HG03460 (cell line): ENCODE measurements around the gene ARHGEF17.
"Not testable (repeated sequence)": the region's sequence is repeated elsewhere in the genome, so short reads cannot be mapped to it uniquely, and the experiment has no call there.

Source experiments
- ATAC-seq: cut with Tn5 transposase; IDR thresholded peaks from one replicate; pipeline ENCODE4 v1.9.1; 2021; ENCODE audit not compliant: unreplicated experiment

Gene ARHGEF17

DNA sequence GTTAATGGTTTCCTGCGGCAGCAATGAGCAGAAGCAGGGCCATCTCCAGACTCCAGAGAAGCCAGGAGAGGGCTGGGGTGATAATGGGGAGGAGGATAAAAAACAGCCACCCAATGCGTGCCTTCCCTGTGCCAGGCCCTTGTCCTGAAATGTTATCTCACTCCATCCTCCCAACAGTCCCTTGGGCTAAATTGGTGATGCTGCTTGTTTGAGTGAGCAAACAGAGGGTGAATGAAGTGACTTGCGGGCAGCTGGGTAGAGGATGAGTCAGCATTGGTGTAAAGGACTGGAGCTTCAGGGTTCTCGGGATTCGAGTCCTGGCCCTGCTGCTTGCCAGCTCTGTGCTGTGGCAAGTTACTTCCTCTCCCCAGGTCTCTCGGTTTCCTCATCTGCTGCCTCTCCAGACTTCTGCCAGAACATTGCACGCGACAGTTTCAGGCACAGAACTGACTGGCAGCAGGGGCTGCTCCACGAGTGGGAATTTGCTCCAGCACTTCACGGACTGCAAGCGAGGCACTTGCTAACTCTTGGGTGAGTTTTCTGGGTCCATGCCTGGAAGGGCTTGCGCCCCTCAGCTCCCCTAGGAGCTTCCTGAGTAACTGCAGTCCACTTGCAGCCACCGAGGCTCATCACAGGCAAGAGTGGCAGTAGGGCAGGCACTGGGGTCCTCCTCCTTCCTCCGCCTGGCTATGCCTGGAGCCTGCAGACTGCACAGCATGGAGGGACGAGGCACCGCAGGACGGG lies 36.0 kb upstream of the ARHGEF17 start, which contains the start of gene P2RY6:
Gene P2RY6, plus strand, starts transcription at position 403 of the 744 bp plus-strand sequence. CDS start 24,181 bp downstream, outside the sequence.
- ATAC-seq = no peak

DNA sequence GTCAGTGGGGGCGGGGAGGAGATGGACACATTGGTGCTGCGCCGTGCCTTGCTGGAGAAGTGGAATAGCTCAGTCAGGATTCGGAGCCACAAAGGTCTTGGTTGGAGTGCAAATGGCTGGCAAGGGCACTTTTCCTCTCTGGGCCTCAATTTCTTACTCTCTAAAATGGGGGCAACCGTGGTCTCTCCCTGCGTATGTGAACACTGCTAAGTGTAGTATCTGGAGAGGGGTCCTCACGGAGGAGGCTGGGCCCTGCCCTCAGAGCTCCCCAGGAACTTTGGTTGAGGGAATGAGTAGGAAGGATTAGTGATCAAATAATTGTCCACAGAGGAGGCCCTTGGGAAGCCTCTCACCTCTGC lies 35.4 kb upstream of the ARHGEF17 start:
- no peak for ATAC-seq

DNA sequence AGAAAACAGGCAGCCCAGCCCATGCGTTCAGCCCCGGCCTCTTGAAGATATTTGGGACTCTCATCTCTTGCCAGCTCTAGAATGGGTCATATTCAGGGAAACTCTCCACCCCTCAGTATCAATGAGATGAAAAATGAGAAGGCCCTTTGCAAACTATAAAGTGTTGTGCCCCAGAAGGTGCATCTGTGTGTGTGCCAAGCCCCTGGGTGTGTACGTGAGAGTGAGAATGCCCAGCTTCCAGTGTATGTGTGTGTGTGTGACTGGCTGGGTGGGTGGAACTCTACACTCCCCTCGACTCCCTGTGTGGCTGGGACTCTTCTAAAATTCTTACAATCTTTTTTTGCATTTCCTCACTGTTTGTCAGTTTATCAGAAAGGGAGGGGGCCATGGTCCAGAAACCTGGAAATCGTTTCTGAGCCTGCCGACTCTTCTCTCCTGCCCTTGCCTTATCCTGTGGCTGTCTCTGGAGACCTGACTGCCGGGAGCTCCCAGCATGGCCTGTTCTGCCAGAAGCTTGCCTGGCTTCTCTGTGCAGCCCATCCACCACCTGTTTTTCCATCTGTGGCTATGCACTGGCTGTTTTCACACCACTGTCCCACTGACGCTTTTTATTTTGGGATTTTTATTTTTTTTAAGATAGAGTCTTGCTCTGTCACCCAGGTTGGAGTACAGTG lies 34.7 kb upstream of the ARHGEF17 start:
- no peak for ATAC-seq

DNA sequence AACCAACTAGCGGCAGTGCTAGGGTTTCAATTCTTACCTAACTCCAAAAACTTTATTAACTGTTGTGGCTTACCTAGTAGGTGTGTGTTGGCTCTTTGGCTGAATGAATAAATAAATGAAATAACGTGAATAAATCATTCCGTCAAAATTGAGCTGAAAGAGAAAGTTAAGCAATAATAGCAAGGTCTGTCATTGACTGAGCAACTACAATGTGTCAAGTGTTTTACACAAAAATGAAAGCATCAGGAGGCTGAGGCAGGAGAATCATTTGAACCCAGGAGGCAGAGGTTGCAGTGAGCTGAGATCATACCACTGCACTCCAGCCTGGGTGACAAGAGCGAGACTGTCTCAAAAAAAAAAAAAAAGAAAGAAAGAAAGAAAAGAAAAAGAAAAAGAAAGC lies 33.9 kb upstream of the ARHGEF17 start:
- not testable (repeated sequence) for ATAC-seq

DNA sequence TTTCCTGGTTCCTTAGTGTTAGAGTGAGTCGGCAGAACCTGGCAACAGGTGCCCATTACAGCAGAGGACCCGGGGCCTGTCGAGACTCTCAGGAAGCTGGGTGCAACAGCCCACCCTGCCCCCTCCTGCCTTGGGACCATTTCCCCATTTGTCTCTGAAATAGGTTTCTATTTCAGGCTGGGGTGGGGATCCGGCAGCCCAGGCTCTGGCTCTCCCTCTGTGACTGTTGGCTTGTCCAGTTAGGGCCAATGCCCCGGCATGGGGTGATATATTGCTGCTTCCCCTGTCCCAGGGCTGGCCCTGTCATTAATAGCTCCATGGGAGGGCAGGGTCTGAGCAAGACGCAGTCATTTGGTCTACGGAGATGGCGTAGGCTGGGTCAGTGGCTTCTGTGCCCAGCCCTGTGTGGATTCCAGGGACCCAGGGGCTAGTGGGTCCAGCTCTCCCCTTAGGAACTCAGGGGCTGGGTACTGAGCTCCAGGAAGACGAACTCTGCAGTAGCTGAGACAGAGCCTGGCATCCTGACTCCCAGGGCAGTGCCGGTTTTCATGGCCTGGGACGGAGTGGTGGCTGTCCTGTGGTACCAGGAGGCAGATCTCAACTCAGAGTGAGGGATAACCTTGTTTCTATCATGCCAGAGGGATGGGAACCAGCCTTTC lies 33.2 kb upstream of the ARHGEF17 start:
- no peak for ATAC-seq

DNA sequence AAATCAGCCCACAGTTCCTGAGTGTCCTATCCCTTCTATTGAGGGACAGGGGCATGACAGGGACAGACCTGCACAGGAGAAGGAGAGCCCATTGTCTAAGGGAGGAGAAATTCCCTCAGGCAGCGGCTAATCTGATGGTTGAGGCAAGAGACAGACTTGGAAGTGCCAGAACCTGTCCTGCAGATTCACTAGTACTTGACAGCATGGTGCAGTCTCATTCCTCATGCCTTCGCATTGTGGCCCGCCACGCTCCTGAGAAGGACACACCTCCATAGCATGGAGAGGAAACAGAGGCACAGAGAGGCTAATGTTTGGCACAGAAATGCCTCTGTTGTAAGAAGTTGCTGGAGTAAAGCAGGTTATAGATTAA lies 32.7 kb upstream of the ARHGEF17 start:
- no peak for ATAC-seq

DNA sequence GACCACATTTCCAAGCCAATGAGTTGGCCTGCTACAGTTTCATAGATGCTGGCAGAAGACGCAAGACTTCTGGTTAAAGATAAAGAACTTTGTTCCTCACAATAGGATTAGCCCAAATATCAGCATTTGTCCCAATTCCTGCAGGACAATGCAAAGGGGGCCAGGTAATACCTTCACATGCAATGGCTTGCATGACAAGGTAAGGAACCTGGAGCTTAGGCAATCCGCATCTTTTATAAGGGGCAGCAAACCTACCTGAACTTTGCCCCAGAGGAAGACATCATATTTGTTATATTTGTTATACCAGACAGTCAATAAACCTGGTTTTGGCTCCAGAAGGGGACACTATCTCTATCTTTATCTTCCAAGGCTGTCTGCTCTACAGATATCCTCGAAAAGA lies 30.6 kb upstream of the ARHGEF17 start:
- no peak for ATAC-seq

DNA sequence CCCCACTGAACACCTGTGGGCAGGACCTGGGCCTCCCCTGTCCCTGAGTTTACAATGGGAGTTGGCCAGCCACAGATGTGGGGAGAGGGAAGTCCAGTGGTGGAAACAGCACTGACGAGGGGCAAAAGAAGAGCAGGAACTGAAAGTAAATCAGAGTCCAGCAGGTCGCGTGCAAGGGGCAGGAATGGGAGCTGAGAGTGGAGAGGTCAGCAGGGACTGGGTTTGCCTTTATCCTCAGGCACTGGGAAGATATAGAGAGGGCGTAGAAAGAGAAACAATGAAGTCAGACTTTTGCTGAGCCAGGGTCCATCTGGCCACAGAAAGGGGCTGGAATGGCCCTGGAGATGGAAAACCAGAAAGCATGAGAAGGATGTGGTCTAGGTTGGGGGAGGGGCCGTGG lies 27.4 kb upstream of the ARHGEF17 start:
- ATAC-seq = no peak

DNA sequence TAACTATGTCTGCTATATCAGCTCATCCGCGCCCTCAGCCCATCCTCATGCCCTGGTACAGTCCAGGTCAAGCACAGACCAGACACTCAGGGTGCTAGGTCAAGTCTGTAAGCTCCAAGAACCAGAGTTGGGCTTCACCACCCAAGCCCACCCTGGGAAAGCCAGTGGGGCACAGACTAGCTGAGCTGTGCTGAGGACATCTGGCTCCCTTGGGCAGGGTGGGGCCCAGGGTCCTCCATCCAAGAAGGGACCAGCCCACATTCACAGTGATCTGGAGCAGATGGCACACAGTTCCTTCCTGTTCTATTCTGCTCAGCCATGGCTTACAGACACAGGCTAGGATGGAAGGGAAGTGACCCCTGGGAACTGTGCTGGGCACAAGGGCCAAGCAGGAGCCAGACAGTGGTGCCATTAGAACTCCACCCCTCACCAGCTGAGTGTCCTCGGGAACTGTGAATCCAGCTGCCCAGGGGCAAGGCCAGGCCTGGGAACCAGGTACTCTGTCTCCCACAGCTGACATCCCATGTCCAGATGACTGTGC lies 26.8 kb upstream of the ARHGEF17 start:
- no peak for ATAC-seq

DNA sequence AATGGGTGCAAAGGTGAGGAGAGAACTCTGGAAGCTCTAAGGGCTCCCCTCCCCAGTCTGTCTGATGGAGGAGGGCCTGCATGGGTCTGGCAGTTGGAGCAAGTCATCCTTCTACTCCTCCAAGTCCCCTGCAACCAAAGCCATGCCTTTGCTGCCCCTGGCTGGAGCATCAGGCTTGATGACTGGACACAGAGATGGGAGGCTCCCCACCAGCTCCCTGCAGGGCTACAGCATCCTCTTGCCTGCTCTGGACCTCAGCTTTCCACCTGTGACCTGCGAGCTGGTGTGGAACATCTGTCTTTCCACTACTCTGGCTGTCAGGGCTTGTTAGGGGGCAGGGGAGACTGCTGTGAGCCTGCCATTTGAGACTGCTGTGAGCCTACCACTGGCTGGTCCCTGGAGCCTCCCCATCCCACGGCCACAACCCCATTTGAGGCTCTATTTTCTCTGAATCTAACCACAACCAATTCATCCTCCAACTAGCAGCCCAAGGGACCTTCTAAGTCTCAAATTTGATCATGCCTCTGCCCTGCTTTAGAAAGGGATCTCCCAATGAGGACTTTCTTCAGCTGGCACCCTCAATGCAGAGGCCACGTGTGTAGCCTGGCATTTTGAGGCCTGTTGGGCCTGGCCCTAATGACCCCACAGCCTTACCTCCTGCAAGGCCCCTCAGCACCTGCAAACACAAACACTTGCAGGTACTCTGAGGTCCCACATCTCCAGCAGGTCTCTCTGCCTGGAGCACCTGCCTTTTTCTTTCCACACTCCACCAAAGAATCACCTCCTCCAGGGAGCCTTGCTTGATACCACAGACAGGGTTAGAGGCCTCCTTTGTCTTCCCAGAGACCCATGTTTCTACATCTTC lies 26.0 kb upstream of the ARHGEF17 start:
- ATAC-seq = no peak

DNA sequence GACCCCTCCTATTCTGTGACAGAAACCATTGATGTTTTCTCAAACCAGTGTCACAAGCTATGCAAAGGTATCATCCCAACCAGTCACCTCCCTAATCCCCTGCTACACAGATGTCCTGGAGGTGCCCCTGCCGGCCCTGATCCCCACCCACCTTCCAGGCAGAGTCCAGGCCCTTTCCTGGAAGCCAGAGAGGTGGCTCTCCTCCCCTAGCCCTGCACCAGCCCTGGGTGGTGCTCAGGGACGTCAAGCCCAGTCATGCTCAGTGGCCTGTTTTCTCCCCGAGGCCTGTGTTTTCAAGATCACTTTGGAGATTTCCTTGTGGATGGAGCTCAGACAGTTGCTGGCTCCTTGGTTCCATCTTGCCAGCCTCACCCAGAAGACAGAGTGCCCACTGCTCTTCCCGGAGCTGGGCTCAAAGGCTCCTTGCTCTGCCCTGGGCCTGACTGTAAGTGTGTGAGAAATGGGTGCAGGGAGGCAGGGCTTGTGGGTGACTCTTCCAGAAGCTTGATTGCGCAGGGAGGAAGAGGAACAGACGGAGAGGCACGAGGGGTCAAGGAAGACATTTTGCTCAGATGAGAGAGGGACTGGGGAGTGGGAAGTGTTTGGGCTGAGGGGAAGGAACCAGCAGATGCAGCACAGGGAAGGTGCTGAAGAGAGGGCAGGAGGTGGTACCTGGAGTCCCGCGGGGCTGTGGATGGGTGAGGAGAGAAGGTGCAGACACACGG lies 24.6 kb upstream of the ARHGEF17 start:
- ATAC-seq = no peak

DNA sequence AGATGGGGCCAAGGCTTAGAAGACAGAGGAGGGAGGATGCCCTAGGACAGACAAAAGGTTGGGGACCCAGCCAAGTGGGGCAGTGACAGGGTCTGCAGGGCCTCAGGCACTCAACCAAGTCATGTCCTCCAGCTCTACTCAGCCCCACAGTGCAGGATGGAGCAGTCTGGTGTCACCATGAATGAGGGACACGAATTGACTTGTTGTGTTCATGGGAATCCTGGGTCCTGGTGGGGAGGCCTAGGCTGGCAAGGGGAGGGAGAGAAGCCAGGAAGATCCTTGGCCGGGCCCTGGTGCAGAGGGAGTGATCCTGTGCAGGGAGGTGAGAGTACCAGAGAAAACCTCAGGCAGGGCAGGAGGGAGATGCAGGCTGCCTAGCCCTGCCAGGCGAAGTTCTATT lies 24.0 kb upstream of the ARHGEF17 start:
- ATAC-seq = no peak

DNA sequence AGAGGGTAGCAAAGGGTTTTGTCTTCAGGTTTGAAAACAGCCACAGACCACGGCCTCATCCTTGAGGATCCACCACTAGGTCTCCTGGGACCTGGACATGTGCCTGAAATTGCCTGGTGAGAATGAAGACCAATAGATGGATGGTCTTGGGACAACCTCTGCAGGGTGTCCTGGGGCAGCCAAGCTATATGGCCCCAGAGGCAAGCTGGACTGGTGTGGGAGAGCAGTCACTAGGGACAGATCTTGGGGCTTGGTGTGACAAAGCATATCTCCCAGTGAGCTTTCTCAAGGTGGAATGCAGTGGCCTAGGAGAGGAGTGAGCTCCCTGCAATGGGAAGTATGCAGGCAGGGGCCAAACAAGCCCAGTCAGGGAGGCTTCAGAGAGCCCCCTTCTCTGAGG lies 22.4 kb upstream of the ARHGEF17 start:
- no peak for ATAC-seq

DNA sequence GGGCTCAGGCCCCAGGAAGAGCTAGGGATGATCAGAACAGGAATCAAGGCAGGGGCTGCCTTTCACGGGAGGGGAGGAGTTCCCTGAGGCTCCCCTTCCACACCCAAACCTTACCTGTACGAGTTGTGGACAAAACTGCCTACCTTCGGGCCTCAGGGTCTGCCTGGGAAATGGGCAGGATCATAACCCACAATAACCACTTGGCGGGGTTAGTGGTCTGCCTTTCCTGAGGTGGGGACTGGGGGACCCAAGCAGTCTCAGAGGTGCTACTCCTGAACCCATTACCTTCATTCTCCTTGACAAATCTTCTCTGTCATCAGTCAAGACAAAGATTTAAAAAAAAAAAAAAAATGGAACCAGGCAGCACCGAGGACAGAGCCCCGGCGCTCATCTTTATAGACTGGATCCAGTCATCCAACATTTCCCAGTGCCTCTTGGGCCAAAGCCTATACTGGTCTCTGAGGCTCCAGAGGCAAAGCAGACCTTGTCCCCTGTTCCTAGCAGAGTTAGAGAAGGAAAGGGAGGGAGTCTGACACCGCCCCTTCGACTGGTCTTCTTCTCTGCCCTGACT lies 21.8 kb upstream of the ARHGEF17 start:
- ATAC-seq = no peak

DNA sequence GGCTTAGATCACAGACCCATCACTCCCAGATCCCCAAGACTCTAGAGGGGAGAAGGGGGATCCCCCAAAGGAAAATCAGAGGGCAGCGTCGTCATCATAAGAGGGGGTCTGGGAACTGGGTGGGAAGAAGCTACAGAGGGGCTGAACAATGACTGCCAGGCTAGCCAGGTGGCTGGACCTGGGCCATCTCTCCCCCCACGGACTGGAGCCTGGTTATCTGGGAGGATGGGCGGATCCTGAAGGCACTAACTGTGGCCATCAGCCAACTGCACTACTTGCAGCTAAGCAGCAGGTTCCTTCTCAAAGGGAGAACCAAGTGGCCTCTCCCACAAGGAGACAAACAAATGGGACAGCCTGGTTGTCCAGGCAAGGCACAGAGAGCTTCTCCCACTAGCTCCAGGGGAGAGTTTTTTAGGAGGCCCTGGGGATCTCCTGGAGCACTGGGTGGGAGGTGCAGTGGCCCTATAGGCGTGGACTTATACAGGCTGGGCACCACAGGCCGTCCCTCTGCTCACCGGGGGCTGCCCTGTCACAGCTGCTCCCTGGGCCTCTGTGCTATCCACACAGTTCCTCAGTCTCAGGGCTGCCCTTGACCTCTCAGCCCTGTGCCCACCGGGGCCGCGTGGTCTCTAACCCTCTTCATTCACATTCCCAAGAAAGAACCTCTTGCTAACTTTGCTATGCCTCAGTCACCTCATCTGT lies 20.5 kb upstream of the ARHGEF17 start:
- ATAC-seq = no peak

DNA sequence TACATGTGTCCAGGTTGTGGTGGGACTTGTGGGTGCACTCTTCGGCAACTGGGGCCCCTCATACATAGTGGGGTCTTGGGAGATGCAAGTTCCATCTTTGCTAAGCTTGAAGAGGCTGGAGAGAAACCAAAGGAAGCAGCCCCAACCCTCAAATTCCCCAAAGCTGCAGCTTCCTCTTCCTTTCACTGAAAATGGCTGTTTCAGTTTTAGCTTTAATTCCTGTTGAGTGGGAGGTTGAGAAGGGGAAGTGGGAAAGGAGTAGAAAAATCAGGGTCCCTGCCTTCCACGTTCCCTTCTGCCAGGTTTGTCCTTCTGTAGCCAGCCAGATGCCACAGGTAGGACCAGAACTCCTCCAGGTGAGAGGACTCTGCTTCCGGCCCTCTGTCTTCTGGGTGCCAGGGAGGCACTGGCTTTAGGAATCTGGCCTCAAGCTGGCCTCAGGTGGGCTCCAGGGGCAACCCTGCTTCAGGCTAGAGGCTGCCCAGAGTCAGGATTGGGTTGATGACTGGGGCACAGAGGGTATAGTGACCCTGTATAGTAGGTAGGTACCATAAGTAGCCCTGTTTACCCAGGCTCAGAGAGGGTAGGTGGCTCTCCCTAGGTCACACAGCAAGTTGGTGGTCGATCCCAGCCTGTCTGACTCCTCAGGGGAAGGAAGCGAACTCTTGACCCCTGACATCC lies 19.7 kb upstream of the ARHGEF17 start:
- no peak for ATAC-seq

DNA sequence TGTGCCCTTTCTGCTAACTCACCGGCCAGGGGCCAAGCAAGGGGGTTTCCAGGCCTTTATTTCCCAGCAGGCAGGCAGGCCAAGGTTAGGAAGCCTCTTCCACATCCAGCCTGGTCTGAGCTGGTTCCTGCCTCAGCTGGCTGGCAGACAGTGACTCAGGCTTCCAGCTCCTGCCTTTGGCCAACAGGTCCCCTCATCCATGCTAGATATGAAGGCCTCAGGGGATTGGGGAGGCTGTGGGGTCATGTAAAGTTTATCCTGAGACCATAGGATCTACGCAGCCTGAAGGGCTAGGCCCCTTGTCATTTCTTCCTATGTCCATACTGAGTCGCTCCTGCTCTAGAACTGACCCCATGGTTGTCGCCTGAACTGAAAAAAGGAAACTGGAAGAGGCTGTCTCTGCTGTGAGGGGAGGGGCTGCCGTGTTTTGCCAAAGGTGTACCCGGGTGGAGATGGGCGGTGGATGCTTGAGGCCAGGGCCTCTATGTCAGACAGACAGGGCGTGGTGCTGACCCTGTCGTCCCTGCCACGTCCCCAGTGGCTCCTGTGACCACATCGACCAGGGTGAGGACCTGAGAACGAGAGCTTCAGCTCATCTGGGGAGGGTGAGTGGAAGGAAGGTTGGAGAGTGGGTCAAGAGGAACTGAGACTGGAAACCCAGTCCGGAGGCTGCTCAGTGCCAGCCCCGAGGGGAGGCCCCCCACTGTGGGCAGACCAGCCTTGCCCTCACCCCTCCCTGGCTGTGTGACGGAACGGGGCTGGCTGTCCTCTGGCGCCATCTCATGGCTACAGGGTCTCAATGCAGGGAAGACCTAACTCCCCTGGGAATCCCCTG lies 19.0 kb upstream of the ARHGEF17 start:
- no peak for ATAC-seq

DNA sequence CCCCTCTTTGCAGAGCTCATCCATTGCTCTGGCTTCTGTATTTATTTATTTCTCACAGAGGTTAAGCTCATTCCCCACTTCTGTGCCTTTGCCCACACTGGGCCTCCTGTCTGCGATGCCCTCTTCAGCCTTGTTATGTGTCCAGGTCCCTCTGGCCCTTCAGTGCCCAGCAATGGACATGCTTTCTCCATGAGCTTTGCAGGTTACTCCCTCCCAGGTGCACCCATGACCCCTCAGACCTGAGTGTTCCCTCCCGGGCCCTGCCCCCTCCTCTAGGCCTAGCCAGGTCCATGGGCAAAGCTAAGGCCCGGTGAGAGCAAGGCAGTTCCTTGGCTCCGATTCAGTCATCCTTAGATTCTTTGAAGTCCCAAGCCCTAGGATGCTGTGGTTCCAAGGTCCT lies 17.5 kb upstream of the ARHGEF17 start:
- no peak for ATAC-seq
